ENCODE measurements around the gene P4HA2.

P4HA2 gene

GRCh38 chr5:132227485-132228240 is at the start of gene P4HA2:
Gene P4HA2, minus strand, starts transcription at chr5:132227853. Its CDS starts 9,227 bp downstream, at chr5:132218626.
- in situ Hi-C loops (cut with MboI; ENCODE audit: low sequenced_read_pairs, unreplicated experiment) = no loop called here
- peak; percentile 96 for DNase-seq (ENCODE audit: low spot score)
- TF ChIP-seq, protein P1, sequence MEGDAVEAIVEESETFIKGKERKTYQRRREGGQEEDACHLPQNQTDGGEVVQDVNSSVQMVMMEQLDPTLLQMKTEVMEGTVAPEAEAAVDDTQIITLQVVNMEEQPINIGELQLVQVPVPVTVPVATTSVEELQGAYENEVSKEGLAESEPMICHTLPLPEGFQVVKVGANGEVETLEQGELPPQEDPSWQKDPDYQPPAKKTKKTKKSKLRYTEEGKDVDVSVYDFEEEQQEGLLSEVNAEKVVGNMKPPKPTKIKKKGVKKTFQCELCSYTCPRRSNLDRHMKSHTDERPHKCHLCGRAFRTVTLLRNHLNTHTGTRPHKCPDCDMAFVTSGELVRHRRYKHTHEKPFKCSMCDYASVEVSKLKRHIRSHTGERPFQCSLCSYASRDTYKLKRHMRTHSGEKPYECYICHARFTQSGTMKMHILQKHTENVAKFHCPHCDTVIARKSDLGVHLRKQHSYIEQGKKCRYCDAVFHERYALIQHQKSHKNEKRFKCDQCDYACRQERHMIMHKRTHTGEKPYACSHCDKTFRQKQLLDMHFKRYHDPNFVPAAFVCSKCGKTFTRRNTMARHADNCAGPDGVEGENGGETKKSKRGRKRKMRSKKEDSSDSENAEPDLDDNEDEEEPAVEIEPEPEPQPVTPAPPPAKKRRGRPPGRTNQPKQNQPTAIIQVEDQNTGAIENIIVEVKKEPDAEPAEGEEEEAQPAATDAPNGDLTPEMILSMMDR (IDR thresholded peaks at IDR 0.05; ENCODE audit: borderline replicate concordance, control extremely low read depth, extremely low read depth, insufficient read depth, missing control alignments) = peak; percentile 1

DNA sequence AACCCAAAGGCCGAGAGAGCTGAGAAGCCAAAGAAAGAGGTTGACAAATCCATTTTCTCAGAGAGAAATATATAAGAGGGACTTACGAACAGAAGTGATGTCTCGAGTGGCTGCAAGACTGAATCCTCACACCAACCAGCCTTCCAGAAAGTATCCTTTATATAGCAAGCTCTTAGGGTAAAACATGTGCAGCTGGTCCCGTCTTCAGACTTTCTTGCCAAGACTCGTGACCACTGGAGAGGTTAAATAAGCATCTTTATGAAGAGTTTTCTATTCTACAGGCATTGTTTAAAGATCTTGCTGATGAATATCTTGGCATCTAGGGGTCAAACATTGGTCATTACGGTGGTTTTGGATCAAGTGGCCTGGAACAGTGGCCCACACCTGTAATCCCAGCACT is 49.6 kb upstream of the P4HA2 start:
- TF ChIP-seq, protein P1 (IDR thresholded peaks at IDR 0.05; ENCODE audit: borderline replicate concordance, control extremely low read depth, extremely low read depth, insufficient read depth, missing control alignments) = no peak
- DNase-seq (ENCODE audit: low spot score) = no peak
- in situ Hi-C loops (cut with MboI; ENCODE audit: low sequenced_read_pairs, unreplicated experiment) = no loop called here

DNA sequence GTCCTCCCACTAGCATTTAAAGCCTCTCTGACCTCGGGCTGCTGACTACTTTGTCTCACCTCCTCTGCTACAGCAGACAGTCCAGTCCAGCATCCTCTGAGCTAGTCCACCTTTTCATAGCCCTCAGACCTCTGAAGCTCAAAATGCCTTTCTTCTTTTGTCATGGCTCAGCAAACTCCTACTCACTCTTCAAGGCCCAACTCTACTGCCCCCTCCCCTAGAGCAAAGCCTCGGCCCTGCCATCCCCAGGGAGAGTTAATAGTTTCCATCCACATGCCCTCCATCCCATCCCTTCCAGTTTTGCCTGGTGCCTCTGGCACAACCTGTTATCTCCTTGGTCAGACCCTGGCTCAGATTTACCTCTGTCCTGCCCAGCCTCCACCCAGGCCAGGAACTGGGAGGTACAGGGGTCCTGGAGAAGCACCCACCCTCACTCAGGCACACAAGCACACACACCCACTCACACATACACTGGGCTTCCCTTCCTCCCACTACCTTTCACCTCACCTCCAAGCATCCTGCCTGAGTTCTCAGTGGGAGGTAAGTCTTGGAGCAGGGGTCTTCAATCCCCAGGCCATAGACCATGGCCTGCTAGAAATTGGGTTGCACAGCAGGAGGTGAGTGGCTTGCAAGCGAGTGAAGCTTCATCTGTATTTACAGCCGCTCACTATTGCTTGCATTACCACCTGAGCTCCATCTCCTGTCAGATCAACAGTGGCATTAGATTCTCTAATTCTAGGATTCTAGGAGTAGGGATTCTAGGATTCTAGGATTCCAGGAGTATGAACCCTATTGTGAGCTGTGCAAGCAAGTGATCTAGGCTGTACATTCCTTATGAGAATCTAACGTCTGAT is 47.9 kb upstream of the P4HA2 start:
- TF ChIP-seq, protein P1 (IDR thresholded peaks at IDR 0.05; ENCODE audit: borderline replicate concordance, control extremely low read depth, extremely low read depth, insufficient read depth, missing control alignments) = no peak
- no peak for DNase-seq (ENCODE audit: low spot score)
- in situ Hi-C loops (cut with MboI; ENCODE audit: low sequenced_read_pairs, unreplicated experiment) = no loop called here

DNA sequence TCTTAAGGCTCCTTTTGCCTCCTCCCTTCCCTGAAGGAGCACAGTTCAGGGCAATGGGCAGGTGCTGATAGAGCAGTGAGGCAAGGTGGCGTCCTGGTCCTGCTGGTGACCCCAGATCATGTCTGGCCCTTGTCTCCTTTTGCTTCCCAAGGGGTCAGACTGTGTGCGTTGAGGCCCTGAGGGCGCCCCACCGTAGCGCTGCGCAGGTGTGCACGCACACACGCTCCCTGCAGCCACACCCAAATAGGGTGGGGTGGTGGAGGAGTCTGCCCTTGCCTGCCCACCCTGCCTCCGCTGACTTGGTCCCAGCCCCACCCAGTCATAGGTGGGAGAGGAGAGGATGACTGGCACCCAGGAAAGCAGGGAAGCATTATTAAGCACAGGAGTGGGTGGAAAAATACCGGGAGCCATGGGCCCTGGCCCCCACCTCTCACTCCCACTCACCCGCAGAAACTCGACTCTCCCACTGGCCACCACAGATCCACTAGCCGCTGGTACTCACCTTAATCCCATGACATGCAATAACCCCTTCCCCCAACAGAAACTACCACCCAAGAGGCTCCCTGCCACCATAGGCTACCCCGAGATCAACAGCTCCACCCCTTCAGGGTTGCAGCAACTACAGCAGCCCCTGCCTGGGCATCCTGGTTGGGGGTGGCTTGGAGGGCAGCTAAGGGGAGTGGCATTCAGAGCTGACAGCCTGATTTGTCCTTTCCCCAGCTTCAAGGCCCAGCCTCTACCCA is 46.6 kb upstream of the P4HA2 start:
- TF ChIP-seq, protein P1 (IDR thresholded peaks at IDR 0.05; ENCODE audit: borderline replicate concordance, control extremely low read depth, extremely low read depth, insufficient read depth, missing control alignments) = no peak
- no peak for DNase-seq (ENCODE audit: low spot score)
- in situ Hi-C loops (cut with MboI; ENCODE audit: low sequenced_read_pairs, unreplicated experiment) = no loop called here

DNA sequence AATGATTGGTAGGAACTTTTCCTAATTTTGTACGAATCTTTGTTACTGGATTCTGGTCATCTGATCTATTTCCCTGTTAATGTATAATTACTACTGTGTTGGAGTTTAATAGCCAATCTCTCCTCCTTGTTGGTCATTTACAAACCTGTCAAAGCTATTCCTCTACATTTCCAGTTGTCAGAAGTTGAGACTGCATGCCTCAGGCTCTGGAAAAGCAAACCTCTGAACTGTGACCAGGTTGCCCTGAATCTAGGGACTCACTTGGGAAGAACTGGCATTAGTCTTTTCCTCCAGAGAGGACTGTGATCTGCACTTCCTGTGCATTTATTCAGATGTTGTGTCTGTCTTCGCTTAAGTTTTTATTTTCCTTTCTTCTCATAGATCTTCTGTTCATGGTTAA is 46.0 kb upstream of the P4HA2 start:
- no peak for DNase-seq (ENCODE audit: low spot score)
- in situ Hi-C loops (cut with MboI; ENCODE audit: low sequenced_read_pairs, unreplicated experiment) = no loop called here
- TF ChIP-seq, protein P1 (IDR thresholded peaks at IDR 0.05; ENCODE audit: borderline replicate concordance, control extremely low read depth, extremely low read depth, insufficient read depth, missing control alignments) = no peak
